Smooth muscle cell (in vitro differentiated cells): ENCODE measurements around the gene ZIC5. TPM values are rescaled to one million over a fixed set of nuclear protein-coding genes. Genes with fewer than 3 reads are reported as not detected.

Experiments
- DNase-seq: peaks from one replicate; lab custom pipeline; 2025; ENCODE audit not compliant: unreplicated experiment; lab: John Stamatoyannopoulos, UW
- H2AFZ ChIP-seq: fragments of 200-600 bp; sonication (generic); 2 replicates; pipeline ENCODE4 v1.6.0; 2016; ENCODE audit warnings: antibody characterized with exemption, low read depth, mild to moderate bottlenecking
- H3F3A ChIP-seq: fragments of 200-600 bp; sonication (generic); 2 replicates; pipeline ENCODE4 v1.6.0; 2017; ENCODE audit warnings: antibody characterized with exemption, low read depth
- H3K27ac ChIP-seq: fragments of 200-600 bp; sonication (generic); 2 replicates; pipeline ENCODE4 v1.5.1; 2016; ENCODE audit warnings: low read depth, mild to moderate bottlenecking
- H3K27me3 ChIP-seq: fragments of 200-600 bp; sonication (generic); 2 replicates; pipeline ENCODE4 v1.6.1; 2016; ENCODE audit warnings: low read depth, mild to moderate bottlenecking
- H3K36me3 ChIP-seq: fragments of 200-600 bp; sonication (generic); 2 replicates; pipeline ENCODE4 v1.5.1; 2016; ENCODE audit warnings: low read depth
- H3K4me1 ChIP-seq: fragments of 200-600 bp; sonication (generic); 2 replicates; pipeline ENCODE4 v1.5.1; 2016; ENCODE audit warnings: low read depth
- H3K4me2 ChIP-seq: fragments of 200-600 bp; sonication (generic); 2 replicates; pipeline ENCODE4 v1.6.0; 2016; ENCODE audit warnings: mild to moderate bottlenecking
- H3K4me3 ChIP-seq: fragments of 200-600 bp; sonication (generic); 2 replicates; pipeline ENCODE4 v1.5.1; 2016; ENCODE audit warnings: mild to moderate bottlenecking
- H3K79me2 ChIP-seq: fragments of 200-600 bp; sonication (generic); 2 replicates; pipeline ENCODE4 v1.6.0; 2016; ENCODE audit warnings: low read depth, mild to moderate bottlenecking
- H3K9ac ChIP-seq: fragments of 200-600 bp; sonication (generic); 2 replicates; pipeline ENCODE4 v1.6.0; 2016; ENCODE audit warnings: low read depth
- H3K9me3 ChIP-seq: fragments of 200-600 bp; sonication (generic); replicated peaks from 2 replicates; pipeline ENCODE4 v1.5.1; 2016; ENCODE audit warnings: low read depth
- H4K20me1 ChIP-seq: fragments of 200-600 bp; sonication (generic); 2 replicates; pipeline ENCODE4 v1.6.0; 2016; ENCODE audit warnings: low read depth
- WGBS: methylation state at CpG from one replicate; pipeline ENCODE4 v1.1.7; 2016; ENCODE audit warnings: low lambda C conversion rate; 5-methylcytosine and 5-hydroxymethylcytosine counted together
- polyA plus RNA-seq: library from polyadenylated mRNA; unstranded; fragments of >200 nt; fragmentation: Nextera tagmentation; extraction: Ambion mirVana; gene quantifications from 2 replicates; pipeline ENCODE4 v1.2.1, GENCODE V29; 2016
- total RNA-seq: library from RNA; depleted of rRNA; stranded (reverse); fragments of >200 nt; gene quantifications from 2 replicates; pipeline ENCODE4 v1.2.3, GENCODE V29; 2014
- TF ChIP-seq, protein P1 (sequence below): fragments of 200-600 bp; sonication (generic); IDR thresholded peaks from 2 replicates; pipeline ENCODE4 v1.5.1; 2017; ENCODE audit warnings: borderline replicate concordance, mild to moderate bottlenecking, antibody characterized with exemption; ENCODE audit not compliant: insufficient read depth, poor library complexity, severe bottlenecking

Gene ZIC5
- total and polyA plus RNA-seq, 2 experiments from 2014 or later, result not detected

DNA sequence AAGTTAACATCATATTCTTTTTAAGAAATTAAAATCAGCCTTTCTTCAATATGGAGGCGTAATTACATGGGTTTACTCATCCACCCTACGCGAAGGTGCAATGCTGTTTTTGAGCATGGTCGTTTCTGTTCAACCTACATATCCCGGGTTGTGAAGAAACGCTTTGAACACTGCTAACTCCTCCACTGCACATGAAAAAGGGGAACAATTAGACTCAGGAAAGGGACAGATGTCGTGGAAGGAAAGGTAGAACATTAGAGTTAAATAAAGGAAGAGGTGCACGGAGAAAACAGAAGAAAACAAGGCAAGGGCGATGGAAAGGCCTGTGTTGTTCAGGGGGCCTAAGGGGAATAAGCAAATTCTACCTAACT, 4.1 kb downstream of the ZIC5 start:
- H3K4me2 ChIP-seq, result no peak overlapping the region
- no peaks in the 10 kb centered on the region for H3K79me2 ChIP-seq
- WGBS, result 47% methylated on average over 9 of the region's 9 CpGs
- H3K4me1 ChIP-seq, result peaks cover 23% of the 10 kb centered on the region
- no peak overlapping the region for H2AFZ ChIP-seq
- no peaks in the 10 kb centered on the region for H3K36me3 ChIP-seq
- peaks cover 96% of the 10 kb centered on the region for H3K27me3 ChIP-seq
- H4K20me1 ChIP-seq, result peaks cover 5% of the 10 kb centered on the region
- no peak overlapping the region for H3K4me3 ChIP-seq
- no peak overlapping the region for H3K27ac ChIP-seq
- DNase-seq, result no peak
- TF ChIP-seq, protein P1, sequence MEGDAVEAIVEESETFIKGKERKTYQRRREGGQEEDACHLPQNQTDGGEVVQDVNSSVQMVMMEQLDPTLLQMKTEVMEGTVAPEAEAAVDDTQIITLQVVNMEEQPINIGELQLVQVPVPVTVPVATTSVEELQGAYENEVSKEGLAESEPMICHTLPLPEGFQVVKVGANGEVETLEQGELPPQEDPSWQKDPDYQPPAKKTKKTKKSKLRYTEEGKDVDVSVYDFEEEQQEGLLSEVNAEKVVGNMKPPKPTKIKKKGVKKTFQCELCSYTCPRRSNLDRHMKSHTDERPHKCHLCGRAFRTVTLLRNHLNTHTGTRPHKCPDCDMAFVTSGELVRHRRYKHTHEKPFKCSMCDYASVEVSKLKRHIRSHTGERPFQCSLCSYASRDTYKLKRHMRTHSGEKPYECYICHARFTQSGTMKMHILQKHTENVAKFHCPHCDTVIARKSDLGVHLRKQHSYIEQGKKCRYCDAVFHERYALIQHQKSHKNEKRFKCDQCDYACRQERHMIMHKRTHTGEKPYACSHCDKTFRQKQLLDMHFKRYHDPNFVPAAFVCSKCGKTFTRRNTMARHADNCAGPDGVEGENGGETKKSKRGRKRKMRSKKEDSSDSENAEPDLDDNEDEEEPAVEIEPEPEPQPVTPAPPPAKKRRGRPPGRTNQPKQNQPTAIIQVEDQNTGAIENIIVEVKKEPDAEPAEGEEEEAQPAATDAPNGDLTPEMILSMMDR, result no peak
- H3K9me3 ChIP-seq, result no peaks in the 10 kb centered on the region
- H3F3A ChIP-seq, result no peaks in the 10 kb centered on the region
- H3K9ac ChIP-seq, result no peak overlapping the region

DNA sequence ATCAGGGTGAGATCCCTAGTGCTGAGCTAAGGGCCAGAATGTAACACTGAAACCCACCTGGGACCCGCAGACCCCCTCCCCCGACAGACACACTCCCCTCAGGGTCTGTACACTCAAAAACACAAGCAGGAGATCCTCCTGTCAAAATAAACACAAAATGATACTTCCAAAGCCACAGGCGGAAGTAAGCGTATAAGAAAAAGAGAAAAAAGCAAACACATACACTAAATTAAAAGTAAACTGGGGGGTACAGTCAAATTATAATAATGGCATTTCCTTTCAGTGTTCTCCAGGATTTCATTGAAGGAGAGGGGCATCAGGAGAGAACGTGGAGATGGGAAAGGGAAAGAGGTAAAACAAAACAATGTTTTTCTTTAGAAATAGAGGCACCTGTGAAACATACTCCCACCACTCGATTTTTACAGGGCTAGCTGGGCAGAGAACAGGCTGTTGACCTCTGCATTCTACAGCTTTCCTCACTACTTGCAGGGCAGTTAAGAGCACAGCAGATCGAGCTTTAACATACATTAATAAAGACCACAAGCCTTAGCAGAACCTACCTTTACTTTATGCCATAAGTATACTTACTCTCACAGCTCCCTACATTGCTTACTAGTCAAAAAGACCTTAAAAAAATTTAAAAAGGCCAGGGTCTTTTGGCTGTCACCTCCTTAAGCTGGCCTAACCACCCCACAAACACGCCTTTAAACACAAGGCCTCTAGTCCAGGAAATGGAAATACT, 5.3 kb downstream of the ZIC5 start:
- H3K9ac ChIP-seq, result no peak overlapping the region
- TF ChIP-seq, protein P1, result no peak
- peaks cover 96% of the 10 kb centered on the region for H3K27me3 ChIP-seq
- peaks cover 23% of the 10 kb centered on the region for H3K4me1 ChIP-seq
- H3K4me3 ChIP-seq, result no peak overlapping the region
- no peak overlapping the region for H3K4me2 ChIP-seq
- 72% methylated on average over 8 of the region's 8 CpGs for WGBS
- H3K9me3 ChIP-seq, result no peaks in the 10 kb centered on the region
- no peak for DNase-seq
- peaks cover under 1% of the 10 kb centered on the region for H4K20me1 ChIP-seq
- no peaks in the 10 kb centered on the region for H3K79me2 ChIP-seq
- H3F3A ChIP-seq, result no peaks in the 10 kb centered on the region
- H2AFZ ChIP-seq, result no peak overlapping the region
- H3K36me3 ChIP-seq, result no peaks in the 10 kb centered on the region
- H3K27ac ChIP-seq, result no peak overlapping the region

DNA sequence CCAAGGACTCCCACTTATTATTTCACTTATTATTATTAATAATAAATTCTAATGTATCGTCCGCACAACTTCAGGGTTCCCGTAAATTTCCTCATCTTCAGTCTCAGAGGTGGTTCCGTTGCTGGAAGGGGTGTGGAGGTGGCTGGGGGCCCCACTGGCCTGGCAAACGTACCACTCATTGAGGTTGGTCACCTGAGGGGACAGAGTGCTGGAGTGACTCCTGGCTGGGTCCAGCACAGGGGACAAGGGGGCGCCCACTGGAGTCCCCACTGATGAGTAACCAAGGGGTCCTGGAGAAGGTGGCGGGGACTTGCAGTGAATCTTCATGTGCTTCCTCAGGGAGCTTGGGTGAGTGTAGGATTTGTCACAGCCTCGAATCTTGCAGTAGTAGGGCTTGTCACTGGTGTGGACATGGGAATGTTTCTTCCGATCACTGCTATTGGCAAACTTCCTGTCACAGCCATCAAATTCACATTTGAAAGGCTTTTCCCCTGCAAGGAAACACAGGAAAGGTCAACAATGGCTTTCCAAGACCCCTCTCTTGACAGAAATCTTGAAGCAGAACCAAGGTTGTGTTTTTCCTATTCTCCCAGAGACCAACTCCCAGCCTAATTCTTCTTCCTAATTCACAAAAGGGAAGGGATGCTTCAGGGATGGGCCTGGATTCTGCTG, 6.1 kb downstream of the ZIC5 start:
- Histone ChIP-seq H3K27me3 (peaks cover 97% of the 10 kb centered on the region), H3K4me3 (no peak overlapping the region), H2AFZ (no peak overlapping the region), H3F3A (no peaks in the 10 kb centered on the region), H3K9ac (no peak overlapping the region), H3K79me2 (no peaks in the 10 kb centered on the region), H4K20me1 (no peaks in the 10 kb centered on the region), H3K4me1 (peaks cover 31% of the 10 kb centered on the region), H3K27ac (no peak overlapping the region), H3K4me2 (no peak overlapping the region), H3K9me3 (no peaks in the 10 kb centered on the region), H3K36me3 (no peaks in the 10 kb centered on the region)
- TF ChIP-seq, protein P1, result no peak
- no peak for DNase-seq
- WGBS, result 89% methylated on average over 9 of the region's 9 CpGs
